ENCODE results near the gene PPM1M. TPM values are rescaled to one million over a fixed set of nuclear protein-coding genes. Genes with fewer than 3 reads are reported as not detected.
A peak's percentile ranks its signal among the peaks of the same experiment; 100 is the strongest.

Gene PPM1M
- total RNA-seq, 1 donor from 2014 or later: 6.9 TPM

GRCh38 chr3:52230889-52231499, 14.6 kb upstream of the PPM1M start:
- DNase-seq (ENCODE audit: low read depth): no peak

DNA sequence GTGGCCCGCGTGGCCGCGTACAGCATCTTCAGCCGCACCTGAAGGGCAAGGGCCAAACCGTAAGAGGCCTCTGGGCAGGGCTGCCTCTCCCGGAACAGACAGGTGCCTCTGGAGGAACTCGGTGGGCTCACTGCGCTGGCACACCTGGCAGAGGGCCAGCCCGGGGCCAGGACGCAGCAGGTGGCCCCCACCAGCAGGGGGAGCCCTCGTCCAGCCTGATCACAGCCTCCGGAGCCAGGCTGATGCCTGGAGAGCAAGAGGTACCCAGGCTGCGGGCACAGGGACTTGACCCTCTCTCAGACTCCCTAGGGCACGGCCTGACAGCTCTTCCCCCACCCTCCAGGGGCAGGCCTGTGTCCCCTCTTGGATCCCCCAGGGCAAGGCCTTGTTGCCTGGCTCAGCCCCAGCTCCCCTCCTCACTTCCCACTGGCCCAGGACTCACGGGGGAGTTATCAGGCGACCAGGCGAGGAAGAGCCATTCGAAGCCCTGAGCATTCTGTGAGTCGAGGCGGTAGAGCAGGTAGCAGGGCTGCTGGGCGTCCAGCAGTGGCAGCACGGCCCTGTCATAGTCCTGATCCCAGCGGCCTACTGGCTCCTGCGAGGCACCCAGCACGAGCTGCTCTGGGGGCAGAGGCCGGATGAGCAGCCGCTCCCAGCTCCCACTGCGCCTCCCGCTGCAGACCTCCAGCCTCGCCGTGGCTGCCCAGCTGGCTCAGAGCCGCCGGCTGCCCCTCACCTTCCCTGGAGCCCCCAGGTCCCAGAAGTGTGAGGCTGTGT, 13.9 kb upstream of the PPM1M start:
- no peak overlapping the region for H3K4me3 ChIP-seq (ENCODE audit: low read depth, low read length)
- no peak for DNase-seq (ENCODE audit: low read depth)
- TF ChIP-seq, protein P1, sequence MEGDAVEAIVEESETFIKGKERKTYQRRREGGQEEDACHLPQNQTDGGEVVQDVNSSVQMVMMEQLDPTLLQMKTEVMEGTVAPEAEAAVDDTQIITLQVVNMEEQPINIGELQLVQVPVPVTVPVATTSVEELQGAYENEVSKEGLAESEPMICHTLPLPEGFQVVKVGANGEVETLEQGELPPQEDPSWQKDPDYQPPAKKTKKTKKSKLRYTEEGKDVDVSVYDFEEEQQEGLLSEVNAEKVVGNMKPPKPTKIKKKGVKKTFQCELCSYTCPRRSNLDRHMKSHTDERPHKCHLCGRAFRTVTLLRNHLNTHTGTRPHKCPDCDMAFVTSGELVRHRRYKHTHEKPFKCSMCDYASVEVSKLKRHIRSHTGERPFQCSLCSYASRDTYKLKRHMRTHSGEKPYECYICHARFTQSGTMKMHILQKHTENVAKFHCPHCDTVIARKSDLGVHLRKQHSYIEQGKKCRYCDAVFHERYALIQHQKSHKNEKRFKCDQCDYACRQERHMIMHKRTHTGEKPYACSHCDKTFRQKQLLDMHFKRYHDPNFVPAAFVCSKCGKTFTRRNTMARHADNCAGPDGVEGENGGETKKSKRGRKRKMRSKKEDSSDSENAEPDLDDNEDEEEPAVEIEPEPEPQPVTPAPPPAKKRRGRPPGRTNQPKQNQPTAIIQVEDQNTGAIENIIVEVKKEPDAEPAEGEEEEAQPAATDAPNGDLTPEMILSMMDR (conservative IDR thresholded peaks at IDR 0.05; ENCODE audit: low read depth, low read length): peak; percentile 88

More at GRCh38 chr3:52230889-52231499, 14.6 kb upstream of the PPM1M start:
- H3K4me3 ChIP-seq (ENCODE audit: low read depth, low read length): no peak overlapping the region
- TF ChIP-seq, protein P1 (conservative IDR thresholded peaks at IDR 0.05; ENCODE audit: low read depth, low read length): no peak

DNA sequence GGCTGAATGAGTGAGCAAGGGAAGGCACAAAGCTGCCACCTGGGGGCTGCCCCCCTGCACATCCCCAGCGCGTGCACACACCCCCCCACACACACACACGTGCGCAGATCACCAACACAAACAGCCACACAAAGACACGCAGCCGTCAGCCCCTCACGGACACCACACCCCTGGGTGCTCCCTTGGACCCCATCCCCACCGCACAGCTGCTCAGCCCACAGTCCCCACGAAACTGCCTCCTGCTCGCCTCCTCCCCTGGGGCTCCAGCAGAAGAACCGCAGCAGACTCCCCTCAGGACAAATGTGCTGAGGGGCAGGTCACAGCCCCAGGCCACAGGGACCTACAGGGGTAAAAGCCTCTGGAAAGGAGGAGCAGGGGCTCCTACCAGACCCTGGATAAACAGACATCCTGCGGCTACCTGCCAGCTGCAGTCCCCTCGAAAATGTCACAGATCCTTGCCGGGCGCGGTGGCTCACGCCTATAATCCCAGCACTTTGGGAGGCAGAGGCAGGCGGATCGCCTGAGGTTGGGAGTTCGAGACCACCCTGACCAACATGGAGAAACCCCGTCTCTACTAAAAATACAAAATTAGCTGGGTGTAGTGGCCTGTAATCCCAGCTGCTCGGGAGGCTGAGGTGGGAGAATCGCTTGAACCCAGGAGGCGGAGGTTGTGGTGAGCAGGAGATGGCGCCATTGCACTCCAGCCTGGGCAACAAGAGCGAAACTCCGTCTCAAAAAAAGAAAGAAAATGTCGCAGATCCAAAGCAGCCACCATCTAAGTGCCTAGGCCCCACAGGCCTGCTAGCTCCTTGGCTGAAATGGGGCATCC, 13.1 kb upstream of the PPM1M start:
- no peak for DNase-seq (ENCODE audit: low read depth)
- no peak overlapping the region for H3K4me3 ChIP-seq (ENCODE audit: low read depth, low read length)
- TF ChIP-seq, protein P1 (conservative IDR thresholded peaks at IDR 0.05; ENCODE audit: low read depth, low read length): peak; percentile 22

DNA sequence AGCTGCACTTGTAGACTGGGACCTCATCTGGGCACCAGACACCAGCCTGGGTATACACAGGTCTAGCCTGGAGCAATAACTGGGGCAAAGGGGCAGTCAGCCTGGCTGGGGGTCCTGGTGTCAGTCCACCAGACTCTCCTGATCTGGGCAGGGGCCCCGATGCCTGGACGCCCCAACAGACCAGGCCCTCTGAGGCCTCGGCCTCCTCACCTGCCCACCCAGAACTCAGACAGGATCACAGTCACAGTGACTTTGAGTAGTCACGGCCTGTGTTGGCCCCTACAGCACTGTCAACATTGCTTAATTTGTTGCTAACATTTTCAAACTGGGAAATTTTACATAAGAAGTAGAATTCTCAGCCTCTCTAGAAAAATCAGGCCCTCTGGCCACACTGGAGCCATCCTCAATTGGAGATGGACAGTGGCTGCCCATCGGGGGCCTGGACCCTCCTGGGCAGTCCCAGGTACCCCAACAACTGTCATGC, 12.4 kb upstream of the PPM1M start:
- no peak for DNase-seq (ENCODE audit: low read depth)
- TF ChIP-seq, protein P1 (conservative IDR thresholded peaks at IDR 0.05; ENCODE audit: low read depth, low read length): no peak
- no peak overlapping the region for H3K4me3 ChIP-seq (ENCODE audit: low read depth, low read length)

- H3K4me3 ChIP-seq (ENCODE audit: low read depth, low read length): no peak overlapping the region
- TF ChIP-seq, protein P1 (conservative IDR thresholded peaks at IDR 0.05; ENCODE audit: low read depth, low read length): no peak
- no peak for DNase-seq (ENCODE audit: low read depth)
Measured at GRCh38 chr3:52233968-52234367, 11.6 kb upstream of the PPM1M start.

DNA sequence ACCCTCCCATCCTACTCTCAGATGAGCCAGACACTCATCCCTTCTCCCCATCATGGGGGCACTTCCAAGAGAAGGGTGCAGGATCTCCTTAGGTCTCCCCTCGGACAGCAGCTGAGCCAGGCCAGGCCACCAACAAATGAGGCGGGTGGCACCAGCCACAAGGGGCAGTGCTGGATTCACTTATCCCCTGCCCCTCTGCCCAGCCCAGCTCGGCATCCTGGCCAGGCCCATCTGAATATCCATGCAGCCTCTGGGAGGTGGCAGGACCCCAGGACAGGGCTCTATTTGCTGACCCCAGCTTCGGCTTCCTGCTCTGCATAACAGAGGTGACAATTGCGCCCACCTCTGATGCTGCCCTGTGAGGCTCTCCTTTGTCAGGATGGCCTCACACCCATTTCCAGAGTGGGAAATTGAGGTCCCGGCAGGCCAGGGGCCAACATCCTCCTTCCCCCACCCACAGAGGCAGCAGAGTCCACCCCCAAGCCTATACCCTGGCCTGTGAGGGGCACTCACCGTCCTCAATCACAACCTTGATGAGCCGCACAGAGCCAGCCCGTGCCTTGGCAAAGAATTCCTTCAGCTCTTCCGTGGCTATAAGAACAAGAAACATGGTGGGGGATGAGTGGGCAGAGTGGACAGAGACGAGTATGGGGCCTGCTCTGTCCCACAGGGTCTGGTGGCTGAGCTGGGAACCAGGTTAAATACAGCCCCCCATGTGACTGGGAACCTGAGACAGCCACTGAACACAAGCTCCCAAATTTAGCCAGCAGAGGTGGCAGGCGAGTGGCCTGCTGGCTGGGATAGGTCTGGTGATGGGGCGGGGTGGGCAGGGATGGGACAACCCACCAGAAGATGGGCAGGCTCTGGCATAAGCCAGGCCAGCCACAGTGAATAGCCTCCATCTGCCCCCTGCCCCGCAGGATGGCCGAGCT, 10.8 kb upstream of the PPM1M start:
- TF ChIP-seq, protein P1 (conservative IDR thresholded peaks at IDR 0.05; ENCODE audit: low read depth, low read length): no peak
- DNase-seq (ENCODE audit: low read depth): no peak
- H3K4me3 ChIP-seq (ENCODE audit: low read depth, low read length): no peak overlapping the region

All from epithelial cell of proximal tubule (primary cell).